Ishikawa (cell line): ENCODE measurements around the gene VWDE.

ENCODE experiments used
- CEBPB ChIP-seq: IDR thresholded peaks from 2 replicates; pipeline ENCODE4 v1.6.1; 2012
- CREB1 ChIP-seq: IDR thresholded peaks from 2 replicates; pipeline ENCODE4 v1.6.1; 2012; ENCODE audit warnings: low read depth
- EGR1 ChIP-seq: IDR thresholded peaks from 2 replicates; pipeline ENCODE4 v1.6.1; 2012
- EP300 ChIP-seq: IDR thresholded peaks from 2 replicates; pipeline ENCODE4 v1.6.1; 2012; ENCODE audit warnings: borderline replicate concordance
- MAX ChIP-seq: IDR thresholded peaks from 2 replicates; pipeline ENCODE4 v1.6.1; 2012
- NFIC ChIP-seq: IDR thresholded peaks from 2 replicates; pipeline ENCODE4 v1.6.1; 2012
- RAD21 ChIP-seq: IDR thresholded peaks from 2 replicates; pipeline ENCODE4 v1.6.1; 2012; ENCODE audit warnings: low read depth
- REST ChIP-seq: IDR thresholded peaks from 2 replicates; pipeline ENCODE4 v1.6.1; 2012; ENCODE audit warnings: low read depth, mild to moderate bottlenecking
- TAF1 ChIP-seq: IDR thresholded peaks from 2 replicates; pipeline ENCODE4 v1.6.1; 2012; ENCODE audit warnings: low read depth, mild to moderate bottlenecking
- TCF12 ChIP-seq: IDR thresholded peaks from 2 replicates; pipeline ENCODE4 v1.6.1; 2012; ENCODE audit warnings: low read depth
- TEAD4 ChIP-seq: IDR thresholded peaks from 2 replicates; pipeline ENCODE4 v1.6.1; 2012
- USF1 ChIP-seq: IDR thresholded peaks from 2 replicates; pipeline ENCODE4 v1.6.1; 2012
- YY1 ChIP-seq: IDR thresholded peaks from 2 replicates; pipeline ENCODE4 v1.6.1; 2012; ENCODE audit warnings: low read depth
- ZBTB7A ChIP-seq: IDR thresholded peaks from 2 replicates; pipeline ENCODE4 v1.6.1; 2012; ENCODE audit warnings: low read depth

GRCh38 chr7:12401538-12402364 lies 1.9 kb downstream of the VWDE start:
- TF ChIP-seq EGR1 (no peak), NFIC (no peak), REST (no peak), RAD21 (no peak), CREB1 (no peak), ZBTB7A (no peak), CEBPB (no peak), TEAD4 (no peak), MAX (no peak), YY1 (no peak), USF1 (no peak), TCF12 (no peak), EP300 (no peak), TAF1 (no peak)
